Measurements from ENCODE around the gene FAM217B.
"Not testable (repeated sequence)": the region's sequence is repeated elsewhere in the genome, so short reads cannot be mapped to it uniquely, and the experiment has no call there.

The FAM217B gene

DNA sequence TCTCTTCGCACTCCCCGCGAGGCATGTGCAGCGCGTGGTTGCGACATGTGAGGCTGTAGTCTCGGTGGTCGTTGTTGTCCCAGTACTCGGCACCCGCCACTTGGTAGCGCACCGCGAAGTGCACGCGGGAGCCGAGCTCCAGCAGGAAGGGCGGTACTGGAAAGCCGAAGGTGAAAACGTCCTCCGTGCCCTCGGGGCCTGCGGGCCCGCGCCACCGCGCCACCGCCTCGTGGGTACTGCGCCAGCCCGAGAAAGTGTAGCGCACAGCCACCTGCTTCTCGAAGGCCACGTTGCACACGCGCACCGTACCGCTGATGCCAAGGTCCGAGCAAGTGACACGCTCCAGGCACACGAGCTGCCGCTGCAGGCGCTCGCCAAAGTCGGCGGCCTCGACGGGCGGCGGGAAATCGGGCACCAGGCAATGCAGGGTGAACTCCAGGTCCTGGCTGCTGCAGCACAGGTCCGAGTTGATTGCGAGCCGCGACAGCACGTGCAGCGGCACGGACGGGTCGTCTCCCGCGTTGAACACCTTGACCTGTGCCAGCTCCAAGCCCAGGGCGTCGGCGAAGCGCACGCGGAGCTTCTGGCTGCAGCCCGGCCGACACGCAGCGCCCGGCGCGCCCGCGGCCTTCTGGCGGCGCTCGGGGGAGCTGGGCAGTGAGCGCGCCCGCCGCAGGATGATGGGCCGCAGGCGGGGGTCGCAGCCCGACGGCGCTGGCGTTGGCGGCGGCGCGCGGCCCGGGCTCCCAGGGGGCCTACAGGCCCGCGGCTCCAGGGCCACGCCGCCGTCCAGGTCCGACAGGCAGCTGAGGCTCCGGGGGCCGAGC lies 924 bp upstream of the FAM217B start:
- no peak for DNase-seq

DNA sequence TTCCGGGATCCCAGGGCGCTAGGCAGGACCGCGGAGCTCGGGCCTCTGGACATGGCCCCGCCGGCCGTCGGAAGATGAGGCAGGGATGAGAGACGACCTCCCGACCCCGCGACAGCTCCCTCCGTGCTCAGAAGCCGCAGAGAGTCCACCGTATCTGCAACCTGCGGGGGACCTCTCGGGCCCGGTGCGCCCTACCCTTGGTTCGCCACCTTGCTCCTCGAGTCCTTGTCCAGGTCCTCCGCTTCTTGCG lies 385 bp upstream of the FAM217B start:
- DNase-seq: no peak

DNA sequence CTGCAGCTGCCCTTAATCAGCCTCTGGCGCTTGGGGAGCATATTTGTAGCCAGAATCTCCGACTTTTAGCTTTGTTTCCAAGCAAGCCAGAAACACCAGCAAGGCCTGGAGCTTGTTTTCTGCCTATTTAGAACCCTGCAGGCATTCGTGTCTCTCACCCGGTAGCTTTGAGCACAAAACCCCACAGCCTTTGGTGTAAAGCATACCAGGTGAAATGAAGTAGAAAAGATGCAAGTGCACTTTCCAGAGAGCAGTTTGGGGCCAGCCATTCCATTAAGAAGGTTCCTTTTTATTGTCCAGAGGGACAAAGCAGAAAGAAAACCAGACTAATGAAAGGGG lies 736 bp downstream of the FAM217B start:
- DNase-seq: no peak

DNA sequence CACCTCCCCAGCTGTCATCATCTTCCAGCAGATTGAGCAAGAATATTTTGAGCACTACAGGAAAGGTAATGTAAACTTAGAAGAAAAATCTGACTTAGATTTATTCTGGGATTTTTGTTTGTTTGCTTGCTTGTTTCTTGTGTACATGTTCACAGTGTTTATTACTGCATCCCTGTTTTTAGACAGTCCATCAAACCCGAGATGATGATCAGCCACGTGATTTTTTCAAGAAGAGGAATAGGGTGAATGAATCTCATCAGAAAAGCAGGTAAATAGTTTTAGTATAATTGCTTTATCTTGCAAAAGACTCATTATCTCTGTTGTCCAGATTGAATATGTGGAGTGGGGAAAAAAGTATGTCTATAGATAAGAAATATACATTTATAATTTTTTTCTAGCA lies 2.1 kb downstream of the FAM217B start:
- no peak for DNase-seq

DNA sequence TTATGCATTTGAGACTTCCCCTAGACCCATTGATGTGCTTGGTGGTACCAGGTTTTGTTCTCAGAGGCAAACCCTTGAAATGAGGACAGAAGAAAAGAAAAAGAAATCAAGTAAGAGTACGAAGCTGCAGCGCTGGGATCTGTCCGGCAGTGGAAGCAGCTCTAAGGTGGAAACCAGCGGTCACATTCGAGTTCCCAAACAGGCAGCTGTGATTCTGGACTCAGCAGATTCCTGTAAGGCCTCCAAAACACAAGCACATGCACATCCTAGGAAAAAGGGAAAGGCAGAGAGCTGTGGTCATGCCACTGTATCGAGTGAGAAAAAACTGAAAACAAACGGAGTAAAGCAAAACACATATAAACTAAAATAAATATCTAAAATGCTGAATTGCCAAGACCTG lies 4.5 kb downstream of the FAM217B start:
- DNase-seq: no peak

DNA sequence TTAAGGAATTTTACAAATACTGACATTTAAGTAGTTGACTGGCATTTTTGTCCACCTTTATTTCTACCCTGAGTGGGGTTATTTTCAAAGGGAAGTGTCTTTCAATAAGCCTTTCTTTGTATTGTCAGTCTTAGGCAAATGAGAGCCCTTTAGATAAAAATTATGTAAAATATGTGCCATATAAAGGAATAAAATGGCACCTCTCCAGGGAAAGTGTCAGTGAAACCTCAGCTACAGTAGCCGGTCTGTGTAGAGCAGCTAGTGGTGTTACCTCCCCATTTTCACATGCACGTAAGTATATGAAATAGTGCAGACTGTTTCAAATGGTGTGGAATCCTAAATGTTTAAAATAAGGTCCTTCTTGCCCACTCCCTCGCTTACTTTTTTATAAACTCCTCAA lies 5.0 kb downstream of the FAM217B start:
- DNase-seq: no peak

DNA sequence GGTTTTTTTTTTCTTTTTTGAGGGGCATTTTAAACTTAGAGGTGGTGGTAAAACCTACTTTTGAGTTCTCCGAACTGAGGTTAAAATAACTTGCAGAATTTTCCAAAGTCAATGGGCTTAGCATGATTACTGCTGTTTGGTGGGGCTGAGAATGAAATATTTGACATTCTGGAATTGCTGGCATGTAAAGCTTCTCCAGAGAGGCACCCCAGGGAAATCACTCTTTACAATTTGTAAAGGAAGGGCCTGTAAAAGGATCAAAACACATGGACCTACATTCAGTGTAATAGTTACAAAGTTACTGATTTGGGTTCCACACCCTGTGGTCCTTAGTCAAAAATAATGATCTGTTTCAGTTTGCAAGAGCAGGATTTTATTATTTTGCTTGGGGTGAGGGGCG lies 5.5 kb downstream of the FAM217B start:
- no peak for DNase-seq

DNA sequence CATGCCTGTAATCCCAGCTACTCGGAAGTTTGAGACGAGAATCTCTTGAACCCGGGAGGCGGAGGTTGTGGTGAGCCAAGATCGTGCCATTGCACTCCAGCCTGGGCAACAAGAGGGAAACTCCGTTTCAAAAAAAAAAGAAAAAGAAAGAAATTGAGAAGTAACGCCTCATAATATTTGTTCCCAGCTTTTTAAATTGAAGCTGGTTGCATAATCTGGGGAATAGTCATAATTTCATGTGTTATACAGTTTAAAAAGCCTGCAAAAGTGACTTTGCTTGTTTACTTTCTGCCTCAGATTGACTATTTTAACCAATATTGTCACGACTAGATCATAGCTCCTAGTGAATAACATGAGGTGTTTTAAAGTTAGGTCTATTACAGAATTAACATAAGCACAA lies 7.2 kb downstream of the FAM217B start:
- no peak for DNase-seq

DNA sequence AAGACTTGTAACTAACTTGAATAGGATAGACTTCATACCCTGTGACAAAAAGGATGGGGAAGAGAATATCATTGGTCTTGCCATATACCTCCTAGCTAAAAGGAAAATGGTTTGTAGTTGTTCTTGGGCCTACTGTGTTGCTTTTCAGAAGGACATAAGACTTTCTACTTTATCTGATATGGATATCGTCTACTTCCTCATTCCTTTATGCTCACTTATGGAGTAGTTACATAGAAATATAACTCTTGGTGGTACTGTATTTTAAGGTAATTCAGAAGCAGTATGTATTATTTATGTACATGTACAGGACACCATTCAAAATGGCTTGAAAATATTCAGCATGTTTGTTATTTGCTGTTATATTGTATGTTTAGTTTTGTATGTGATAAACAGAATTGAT lies 8.0 kb downstream of the FAM217B start:
- DNase-seq: no peak

DNA sequence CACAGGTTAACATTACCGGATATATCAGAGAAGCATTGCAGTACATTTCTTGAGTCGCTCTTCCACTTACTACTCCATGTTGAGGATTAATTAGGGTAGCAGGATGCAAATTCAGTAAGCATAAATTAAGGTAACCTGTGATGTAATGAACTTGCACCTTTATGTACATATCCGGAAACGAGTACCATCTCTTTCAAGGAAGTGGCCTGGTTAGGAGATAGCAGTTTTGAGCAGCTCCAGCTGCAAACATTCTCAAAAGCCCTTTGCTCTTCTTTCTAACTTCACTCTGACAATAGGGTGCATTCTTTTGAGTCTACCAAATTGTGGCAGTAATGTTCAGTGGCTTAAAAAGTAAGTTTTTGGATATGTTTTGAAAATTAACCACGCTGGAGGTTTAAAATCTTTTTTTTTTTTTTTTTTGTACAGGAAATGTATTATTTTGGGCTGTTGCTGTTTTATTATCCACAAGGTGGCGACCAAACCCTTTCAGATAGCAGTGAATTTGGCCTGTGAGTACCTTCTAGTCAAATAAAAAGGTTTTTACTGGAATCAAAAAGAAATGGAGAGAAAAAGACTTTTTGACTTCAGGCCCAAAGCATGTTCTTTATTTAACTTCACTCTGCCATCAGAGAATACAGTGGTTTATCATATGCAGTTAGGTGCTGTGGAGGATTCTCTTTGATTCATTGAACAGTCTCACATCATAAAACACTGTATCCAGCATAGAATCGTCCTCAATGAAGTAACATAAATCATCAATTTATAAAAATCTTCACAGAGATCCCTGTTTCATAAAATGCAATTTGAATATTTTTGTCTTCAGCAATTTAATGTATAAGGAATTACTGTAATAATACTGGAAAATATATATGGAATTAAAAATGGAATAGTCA lies 8.9 kb downstream of the FAM217B start:
- DNase-seq: no peak

DNA sequence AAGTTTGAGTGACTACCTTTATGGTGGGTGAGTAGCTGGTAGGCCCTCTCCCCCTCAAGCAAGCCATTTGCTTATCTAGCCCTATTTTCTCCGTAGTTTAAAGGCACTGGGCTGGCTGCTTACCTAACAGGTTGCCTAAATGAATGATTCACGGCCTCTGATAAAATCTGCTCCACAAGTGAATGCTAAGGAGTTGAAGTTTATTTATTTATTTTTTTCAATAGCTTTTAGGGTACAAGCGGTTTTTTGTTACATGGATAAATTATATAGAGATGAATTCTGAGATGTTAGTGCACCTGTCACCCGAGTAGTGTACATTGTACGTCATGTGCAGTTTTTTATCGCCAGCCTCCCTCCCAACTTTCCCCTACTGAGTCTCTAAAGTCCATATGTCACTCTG lies 9.7 kb downstream of the FAM217B start:
- DNase-seq: no peak

DNA sequence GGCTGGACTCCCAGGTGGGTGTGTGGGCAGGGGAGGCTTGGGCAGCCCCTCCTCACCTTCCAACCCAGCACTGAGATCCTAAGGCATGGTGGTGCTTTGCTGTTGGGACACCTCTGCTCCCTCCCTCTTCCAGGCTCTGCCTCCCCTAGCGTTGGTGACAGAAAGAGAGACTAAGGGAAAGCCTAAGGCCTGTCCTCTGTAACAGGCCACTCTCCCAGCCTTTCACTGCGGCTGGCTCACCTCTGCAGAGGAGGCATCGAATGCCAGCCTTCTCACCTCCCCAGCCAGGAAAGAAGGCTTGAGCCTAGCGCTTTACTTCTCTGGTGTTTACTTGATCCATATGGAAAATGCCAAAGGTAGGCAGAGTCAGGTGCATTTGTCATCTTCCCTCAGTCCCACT lies 14.5 kb downstream of the FAM217B start:
- DNase-seq: no peak

DNA sequence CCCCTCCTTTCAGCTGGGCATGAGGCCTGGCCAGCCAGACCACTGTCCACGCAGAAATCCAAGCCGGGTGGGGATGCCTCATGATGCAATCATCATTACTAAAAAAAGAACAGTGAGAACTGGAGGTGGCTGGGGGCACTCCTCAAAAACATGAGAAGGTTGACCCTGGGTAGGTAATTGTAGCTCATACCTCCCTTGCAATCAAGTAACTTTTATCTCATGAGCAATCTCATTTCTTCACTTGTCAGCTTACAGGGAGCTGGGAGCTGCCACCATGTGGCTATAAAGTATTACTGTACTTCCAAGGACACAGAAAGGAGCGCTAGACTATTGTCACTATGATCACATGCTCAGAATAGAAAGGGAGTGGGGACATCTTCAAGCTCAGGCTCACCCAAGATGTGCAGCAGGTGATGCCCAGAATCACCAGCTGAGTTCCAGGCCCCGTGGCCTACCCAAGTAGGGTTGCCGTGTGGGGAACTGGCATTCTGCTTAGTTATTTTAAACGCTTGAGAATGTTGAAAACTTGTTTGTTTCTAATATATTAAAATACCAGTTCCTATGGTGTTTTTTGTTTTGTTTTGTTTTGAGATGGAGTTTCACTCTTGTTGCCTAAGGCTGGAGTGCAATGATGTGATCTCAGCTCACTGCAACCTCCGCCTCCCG lies 15.1 kb downstream of the FAM217B start:
- no peak for DNase-seq

DNA sequence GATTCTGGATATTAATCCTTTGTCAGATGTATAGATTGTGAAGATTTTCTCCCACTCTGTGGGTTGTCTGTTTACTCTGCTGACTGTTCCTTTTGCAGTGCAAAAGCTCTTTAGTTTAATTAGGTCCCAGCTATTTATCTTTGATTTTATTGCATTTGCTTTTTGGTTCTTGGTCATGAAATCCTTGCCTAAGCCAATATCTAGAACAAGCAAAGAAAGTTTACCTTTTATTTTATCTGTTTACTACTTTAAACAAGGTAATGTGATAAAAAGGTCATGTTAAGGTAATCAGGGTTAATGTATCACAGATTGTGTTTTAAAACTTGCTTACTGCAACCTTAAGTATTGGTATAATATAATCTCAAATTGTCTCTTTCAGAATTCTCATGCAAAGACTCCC lies 17.4 kb downstream of the FAM217B start:
- DNase-seq: not testable (repeated sequence)

DNA sequence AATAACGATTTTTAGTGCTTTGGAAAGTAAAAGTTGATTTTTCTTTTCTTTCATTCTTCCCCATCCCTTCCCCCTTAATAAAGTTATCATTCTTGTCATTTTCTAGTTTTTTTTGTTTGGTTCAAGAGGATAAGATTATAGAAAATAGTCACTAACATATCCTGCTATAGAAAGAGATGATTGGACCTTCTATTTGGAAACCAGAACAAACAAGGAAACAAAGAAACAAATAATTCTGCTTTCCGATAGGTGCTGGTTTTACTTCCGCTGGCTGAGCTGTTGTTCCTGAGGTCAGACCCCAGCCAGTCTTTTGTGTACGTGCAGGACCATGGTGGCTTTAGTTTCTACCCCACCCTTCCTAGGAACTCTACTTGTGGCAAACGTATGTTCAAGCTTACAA lies 17.9 kb downstream of the FAM217B start, which contains the start of gene CDH26:
CDH26 (plus strand) TSS at position 301 of the 400 bp plus-strand sequence. CDS start 304 bp downstream, outside the sequence.
- DNase-seq: no peak

DNA sequence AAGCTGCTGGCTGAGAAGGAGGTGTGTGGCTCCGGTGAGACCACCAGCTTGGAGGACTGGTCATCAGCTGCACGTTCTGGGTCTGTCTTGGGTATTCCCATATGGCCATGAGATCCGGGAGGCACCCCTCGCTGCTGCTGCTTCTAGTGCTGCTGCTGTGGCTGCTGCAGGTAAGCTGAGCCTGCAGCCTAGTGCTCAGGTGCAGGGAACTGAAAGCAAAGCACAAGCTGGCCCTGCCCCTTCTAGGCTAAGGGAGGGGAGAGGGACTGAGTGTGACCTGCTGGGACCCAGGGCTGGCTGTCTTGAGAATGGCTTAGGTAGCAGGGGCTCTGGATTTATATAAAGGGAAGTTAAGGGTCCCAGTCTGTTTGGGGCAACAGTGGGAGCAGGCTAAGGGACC lies 18.4 kb downstream of the FAM217B start:
- DNase-seq: no peak

DNA sequence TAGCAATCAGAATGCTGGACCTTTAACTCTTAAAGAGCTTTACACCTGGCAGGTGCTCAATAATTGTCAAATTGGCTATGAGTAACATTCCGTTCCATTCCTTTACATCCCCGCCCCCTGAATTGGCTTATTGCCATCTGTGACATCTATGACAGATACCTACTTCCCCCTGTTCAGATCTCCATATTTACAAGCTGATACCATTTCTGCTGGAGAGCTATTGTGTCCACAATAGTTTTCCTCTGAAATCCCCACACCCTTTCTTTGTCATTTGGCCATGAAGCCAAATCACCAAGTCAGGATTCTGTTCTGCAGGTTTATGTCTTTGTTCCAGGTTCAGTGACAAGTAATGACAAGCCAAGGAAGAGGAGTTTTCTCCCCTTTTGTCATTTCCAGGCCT lies 21.2 kb downstream of the FAM217B start:
- no peak for DNase-seq

DNA sequence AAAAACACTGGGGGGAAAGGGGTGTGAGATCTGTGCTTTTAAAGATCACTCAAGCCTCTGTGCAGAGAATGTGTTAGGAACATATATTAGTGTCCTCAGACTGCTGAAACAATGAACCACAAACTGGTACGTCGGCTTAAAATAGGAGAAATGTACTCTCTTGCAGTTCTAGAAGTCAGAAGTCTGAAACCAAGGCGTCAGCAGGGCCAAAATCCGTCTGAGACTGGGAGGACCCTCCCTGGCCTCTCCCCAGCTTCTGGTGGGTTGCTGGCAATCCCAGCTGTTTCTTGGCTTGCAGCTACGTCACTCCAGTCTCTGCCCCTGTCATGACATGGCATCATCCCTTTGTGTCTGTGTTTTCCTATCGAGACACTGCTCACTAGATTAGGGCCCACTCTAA lies 22.0 kb downstream of the FAM217B start:
- no peak for DNase-seq

DNA sequence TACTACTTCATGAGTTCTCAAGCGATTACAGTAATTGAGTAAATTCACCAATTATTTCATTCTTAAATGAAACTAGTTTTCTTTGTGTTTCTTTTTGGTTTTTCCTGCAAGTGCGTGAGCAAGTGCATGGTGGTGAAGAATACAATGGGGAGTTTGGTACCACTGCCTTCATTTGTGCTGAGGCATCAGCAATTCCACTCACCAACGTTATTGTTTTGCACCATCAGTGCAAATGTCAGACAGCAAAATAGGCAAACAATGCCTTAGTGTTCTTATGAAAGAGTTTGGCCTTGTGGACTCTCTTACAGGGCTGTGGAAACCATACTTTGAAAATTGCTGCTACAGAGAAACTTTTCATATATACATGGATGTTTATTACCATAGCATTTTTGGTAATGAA lies 26.2 kb downstream of the FAM217B start:
- no peak for DNase-seq

DNA sequence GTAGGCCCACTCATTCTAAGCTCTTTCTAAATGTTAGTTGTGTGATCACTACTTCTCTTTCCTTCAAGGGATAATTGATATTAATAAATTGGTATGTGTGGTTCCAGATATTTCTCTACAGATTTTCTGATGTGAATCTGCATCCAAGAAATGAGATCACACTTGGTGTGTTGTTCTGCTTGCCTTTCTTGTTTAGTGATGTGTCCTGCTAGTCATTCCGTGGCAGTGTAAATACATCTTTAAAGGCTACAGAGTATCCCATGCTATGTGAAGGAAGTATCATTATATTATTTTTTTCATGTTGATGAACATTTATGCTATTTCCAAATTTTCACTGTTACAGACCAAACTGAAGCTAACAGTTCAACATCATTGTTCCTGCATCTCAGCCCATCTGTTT lies 31.2 kb downstream of the FAM217B start:
- no peak for DNase-seq

DNA sequence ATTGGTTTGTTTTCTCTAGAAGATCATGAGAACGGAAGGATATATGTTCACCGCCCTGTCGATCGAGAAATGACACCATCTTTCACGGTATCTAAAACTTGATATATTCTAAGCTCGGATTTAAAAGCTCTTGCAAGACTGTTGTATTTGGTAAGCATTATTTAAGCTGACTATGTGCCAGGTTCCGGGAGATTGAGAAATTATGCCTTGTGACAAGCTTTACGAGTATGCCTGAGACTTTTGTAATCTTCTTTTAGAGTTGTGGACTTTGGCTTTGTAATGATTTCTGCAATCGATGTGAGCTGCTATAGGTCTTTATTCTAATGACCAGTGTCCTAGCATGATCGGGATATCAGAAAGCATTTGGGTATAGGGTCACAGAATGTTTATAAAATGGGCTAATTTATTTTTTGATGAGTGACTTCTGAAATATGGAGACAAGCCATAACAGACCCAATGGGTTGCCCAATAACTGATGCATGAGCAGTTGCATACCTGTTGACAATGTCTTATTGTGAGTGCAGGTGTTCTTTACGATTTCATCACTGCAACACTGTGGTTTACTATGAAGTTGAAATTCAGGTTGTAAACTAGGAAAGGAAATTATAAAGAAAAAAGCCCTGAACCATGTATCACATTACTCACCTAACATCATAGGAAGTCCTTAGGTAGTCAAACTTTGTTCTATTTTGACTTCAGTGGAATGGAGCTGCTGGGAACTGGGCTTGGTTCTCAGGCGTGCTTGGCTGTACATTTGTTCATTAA lies 32.0 kb downstream of the FAM217B start:
- no peak for DNase-seq

DNA sequence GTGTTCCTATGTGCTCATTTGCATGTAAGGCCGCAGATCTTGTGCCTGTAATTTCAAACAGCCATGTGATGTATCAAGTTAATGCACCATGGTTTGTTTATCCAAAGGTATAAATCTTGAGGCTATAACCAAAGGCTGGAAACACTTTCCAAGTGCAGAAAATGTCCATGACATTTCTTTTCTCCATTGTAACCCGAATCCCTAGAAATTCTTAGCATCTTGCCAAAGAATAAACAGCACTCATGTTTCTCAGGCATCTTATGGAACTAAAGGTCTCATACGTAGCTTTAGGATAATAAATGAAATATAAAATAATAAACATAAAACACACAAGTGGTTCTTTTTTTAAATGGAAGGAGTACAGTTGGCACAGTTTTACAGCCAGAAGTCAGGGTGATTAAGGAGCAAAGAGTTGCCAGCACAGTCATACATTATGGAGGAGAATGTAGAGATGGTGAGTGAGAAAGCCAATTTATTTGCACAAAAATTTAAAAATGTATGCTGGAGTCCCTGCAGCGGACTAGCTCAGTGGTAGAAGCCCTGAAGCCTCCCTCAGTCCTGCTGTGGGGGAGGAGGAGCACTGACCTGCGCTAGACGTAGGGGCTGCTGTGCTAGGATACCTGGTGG lies 36.1 kb downstream of the FAM217B start:
- no peak for DNase-seq

DNA sequence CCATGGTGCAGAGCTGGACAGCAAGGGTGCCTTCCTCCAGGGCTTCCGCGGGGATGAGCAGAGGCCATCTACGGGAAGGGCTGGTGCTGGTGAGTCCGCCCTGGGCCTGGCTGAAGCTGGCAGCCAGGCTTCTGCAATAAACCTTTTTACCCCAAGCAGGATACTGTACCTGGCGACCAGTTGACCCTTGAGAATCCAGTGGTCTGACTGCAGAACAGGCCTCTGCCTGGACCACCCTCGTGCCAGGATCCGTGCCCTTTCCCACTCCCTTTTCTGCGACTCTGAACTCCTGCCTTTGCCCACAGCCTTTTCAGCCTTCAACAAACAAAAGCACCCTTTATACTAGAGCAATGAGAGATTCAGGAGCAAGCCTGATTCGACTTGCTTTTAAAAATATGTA lies 36.9 kb downstream of the FAM217B start:
- no peak for DNase-seq

Data from CD4-positive, alpha-beta T cell treated with Interferon gamma for 1 hour (primary cell).